ENCODE data around the gene SCEL. TPM values are rescaled to one million over a fixed set of nuclear protein-coding genes. Genes with fewer than 3 reads are reported as not detected.

The SCEL gene
- total RNA-seq, 2 experiments from 2014 or later: not detected

DNA sequence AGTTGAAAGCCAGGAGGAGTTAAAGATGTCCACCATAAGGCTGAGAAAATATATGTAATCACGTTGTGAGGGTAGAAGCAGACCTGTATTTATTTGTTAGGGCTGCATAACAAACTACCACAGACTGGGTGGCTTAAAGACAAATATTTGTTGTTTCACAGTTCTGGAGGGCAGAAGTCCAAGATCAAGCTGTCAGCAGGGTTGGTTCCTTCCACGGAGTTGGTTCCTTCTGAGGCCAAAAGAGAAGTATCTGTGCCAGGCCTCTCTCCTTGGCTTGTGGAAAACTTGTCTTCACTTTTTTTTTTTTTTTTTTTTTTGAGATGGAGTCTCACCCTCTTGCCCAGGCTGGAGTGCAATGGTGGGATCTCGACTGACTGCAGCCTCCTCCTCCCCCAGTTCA, 88.3 kb downstream of the SCEL start:
- DNase-seq: no peak
- ChIA-PET POLR2A (no interaction called here), CTCF (no interaction called here)
- ATAC-seq (ENCODE audit: poor library complexity): no peak
- H3K27ac ChIP-seq (ENCODE audit: low read depth in 1 of 2, low read length in 2 of 2): no peak overlapping the region
- H3K4me3 Mint-ChIP-seq: no peak overlapping the region
- H3K27ac Mint-ChIP-seq: no peak overlapping the region
- H3K4me3 ChIP-seq (ENCODE audit: low read length): no peak overlapping the region
- intact Hi-C loops (cut with DNase I, micrococcal nuclease): no loop called here
- H3K27me3 ChIP-seq (ENCODE audit: control insufficient read depth in 1 of 2, insufficient read depth in 2 of 2, low read length in 2 of 2): no peaks in the 10 kb centered on the region
- H3K4me1 ChIP-seq (ENCODE audit: insufficient read depth, low read length): no peaks in the 10 kb centered on the region
- no peaks in the 10 kb centered on the region for H3K4me1 Mint-ChIP-seq (ENCODE audit: low read depth)
- no peaks in the 10 kb centered on the region for H3K9me3 ChIP-seq (ENCODE audit: control insufficient read depth in 1 of 2, insufficient read depth in 1 of 2, low read length in 2 of 2)
- peaks cover 4% of the 10 kb centered on the region for H3K27me3 Mint-ChIP-seq
- TF ChIP-seq, protein P1, sequence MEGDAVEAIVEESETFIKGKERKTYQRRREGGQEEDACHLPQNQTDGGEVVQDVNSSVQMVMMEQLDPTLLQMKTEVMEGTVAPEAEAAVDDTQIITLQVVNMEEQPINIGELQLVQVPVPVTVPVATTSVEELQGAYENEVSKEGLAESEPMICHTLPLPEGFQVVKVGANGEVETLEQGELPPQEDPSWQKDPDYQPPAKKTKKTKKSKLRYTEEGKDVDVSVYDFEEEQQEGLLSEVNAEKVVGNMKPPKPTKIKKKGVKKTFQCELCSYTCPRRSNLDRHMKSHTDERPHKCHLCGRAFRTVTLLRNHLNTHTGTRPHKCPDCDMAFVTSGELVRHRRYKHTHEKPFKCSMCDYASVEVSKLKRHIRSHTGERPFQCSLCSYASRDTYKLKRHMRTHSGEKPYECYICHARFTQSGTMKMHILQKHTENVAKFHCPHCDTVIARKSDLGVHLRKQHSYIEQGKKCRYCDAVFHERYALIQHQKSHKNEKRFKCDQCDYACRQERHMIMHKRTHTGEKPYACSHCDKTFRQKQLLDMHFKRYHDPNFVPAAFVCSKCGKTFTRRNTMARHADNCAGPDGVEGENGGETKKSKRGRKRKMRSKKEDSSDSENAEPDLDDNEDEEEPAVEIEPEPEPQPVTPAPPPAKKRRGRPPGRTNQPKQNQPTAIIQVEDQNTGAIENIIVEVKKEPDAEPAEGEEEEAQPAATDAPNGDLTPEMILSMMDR (IDR thresholded peaks at IDR 0.05): no peak
- no peaks in the 10 kb centered on the region for H3K36me3 Mint-ChIP-seq (ENCODE audit: low read depth)
- no peaks in the 10 kb centered on the region for H3K36me3 ChIP-seq (ENCODE audit: insufficient read depth, low read length)
- no peaks in the 10 kb centered on the region for H3K9me3 Mint-ChIP-seq

DNA sequence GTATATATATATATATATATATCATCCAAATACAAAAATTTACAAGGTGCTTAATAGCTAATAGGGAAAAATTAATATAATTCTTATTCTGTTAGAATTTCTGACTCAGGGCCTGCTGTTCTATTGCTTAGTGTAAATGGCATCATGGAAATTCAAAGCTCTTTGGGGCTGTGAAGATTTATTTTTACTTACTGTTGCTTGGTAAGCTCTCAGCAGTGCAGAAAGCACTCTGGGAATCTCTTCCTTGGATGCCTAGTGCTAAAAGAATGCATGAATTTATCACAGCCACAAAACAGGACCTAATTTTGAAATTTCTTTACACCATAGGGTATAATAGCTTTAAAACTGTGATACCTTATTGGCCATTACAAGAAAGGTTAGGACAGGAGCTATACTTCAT, 92.7 kb downstream of the SCEL start:
- Mint-ChIP-seq H3K27me3 (peaks cover 4% of the 10 kb centered on the region), H3K36me3 (ENCODE audit: low read depth) (no peaks in the 10 kb centered on the region), H3K27ac (no peak overlapping the region), H3K4me3 (no peak overlapping the region), H3K9me3 (no peaks in the 10 kb centered on the region), H3K4me1 (ENCODE audit: low read depth) (no peaks in the 10 kb centered on the region)
- TF ChIP-seq, protein P1 (IDR thresholded peaks at IDR 0.05): no peak
- H3K36me3 ChIP-seq (ENCODE audit: insufficient read depth, low read length): no peaks in the 10 kb centered on the region
- DNase-seq: no peak
- ChIA-PET POLR2A (no interaction called here), CTCF (no interaction called here)
- ATAC-seq (ENCODE audit: poor library complexity): no peak
- H3K27ac ChIP-seq (ENCODE audit: low read depth in 1 of 2, low read length in 2 of 2): no peak overlapping the region
- no peaks in the 10 kb centered on the region for H3K9me3 ChIP-seq (ENCODE audit: control insufficient read depth in 1 of 2, insufficient read depth in 1 of 2, low read length in 2 of 2)
- H3K27me3 ChIP-seq (ENCODE audit: control insufficient read depth in 1 of 2, insufficient read depth in 2 of 2, low read length in 2 of 2): no peaks in the 10 kb centered on the region
- no peaks in the 10 kb centered on the region for H3K4me1 ChIP-seq (ENCODE audit: insufficient read depth, low read length)
- no peak overlapping the region for H3K4me3 ChIP-seq (ENCODE audit: low read length)
- intact Hi-C loops (cut with DNase I, micrococcal nuclease): no loop called here

DNA sequence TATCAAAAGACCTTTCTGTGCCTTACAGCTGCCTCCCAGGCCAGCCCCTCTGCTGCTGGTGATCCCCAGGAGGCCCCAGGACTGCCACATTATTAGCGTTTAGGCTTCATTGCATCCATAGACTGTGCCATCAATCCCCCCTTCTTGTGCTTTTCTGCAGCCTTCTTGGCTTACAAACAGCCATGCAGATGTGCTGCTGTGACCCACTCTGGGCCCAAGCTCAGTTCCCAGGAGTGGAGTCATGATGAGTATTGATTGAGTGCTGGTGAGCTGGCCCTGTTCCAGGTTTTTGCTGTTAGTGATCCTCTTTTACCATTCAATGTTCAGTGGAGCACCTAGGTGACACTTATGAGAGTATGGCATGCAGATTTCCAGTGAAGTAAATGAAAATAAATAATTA, 102.1 kb downstream of the SCEL start:
- H3K9me3 ChIP-seq (ENCODE audit: control insufficient read depth in 1 of 2, insufficient read depth in 1 of 2, low read length in 2 of 2): no peaks in the 10 kb centered on the region
- H3K27me3 ChIP-seq (ENCODE audit: control insufficient read depth in 1 of 2, insufficient read depth in 2 of 2, low read length in 2 of 2): no peaks in the 10 kb centered on the region
- no peaks in the 10 kb centered on the region for H3K4me1 ChIP-seq (ENCODE audit: insufficient read depth, low read length)
- no peak for DNase-seq
- Mint-ChIP-seq H3K4me3 (no peak overlapping the region), H3K4me1 (ENCODE audit: low read depth) (no peaks in the 10 kb centered on the region), H3K27ac (no peak overlapping the region), H3K27me3 (peaks cover 5% of the 10 kb centered on the region), H3K9me3 (no peaks in the 10 kb centered on the region), H3K36me3 (ENCODE audit: low read depth) (no peaks in the 10 kb centered on the region)
- ChIA-PET POLR2A (no interaction called here), CTCF (no interaction called here)
- intact Hi-C loops (cut with DNase I, micrococcal nuclease): no loop called here
- no peak for ATAC-seq (ENCODE audit: poor library complexity)
- TF ChIP-seq, protein P1 (IDR thresholded peaks at IDR 0.05): no peak
- no peak overlapping the region for H3K4me3 ChIP-seq (ENCODE audit: low read length)
- no peaks in the 10 kb centered on the region for H3K36me3 ChIP-seq (ENCODE audit: insufficient read depth, low read length)
- no peak overlapping the region for H3K27ac ChIP-seq (ENCODE audit: low read depth in 1 of 2, low read length in 2 of 2)

Measured in CD4-positive, alpha-beta T cell (primary cell).